PC-9 (cell line): ENCODE results near the gene ANKRD44. TPM values are rescaled to one million over a fixed set of nuclear protein-coding genes. Genes with fewer than 3 reads are reported as not detected.

ENCODE experiments used
- BruUV-seq: library from RNA; stranded (reverse); fragments of 400-500 nt; replicated peaks from 2 replicates; lab custom pipeline; 2021; lab: Mats Ljungman, UMichigan
- CTCF ChIA-PET: fragments of 300-600 bp; sonication (Branson Sonifier 250); formaldehyde crosslinking; loops from one replicate; lab custom pipeline; 2022; ENCODE audit warnings: antibody characterized with exemption; lab: Charles Lee
- POLR2A ChIA-PET: fragments of 300-600 bp; sonication (Branson Sonifier 250); formaldehyde crosslinking; loops from one replicate; lab custom pipeline; 2022; ENCODE audit warnings: antibody characterized with exemption; ENCODE audit not compliant: unreplicated experiment; lab: Charles Lee
- DNase-seq, 2 experiments: peaks; one replicate each; pipeline versions ENCODE4 v3.0.0 to v3.0.0-alpha.2; 2015 to 2022; ENCODE audit warnings: mixed read lengths in 1 of 2
- H2AFZ ChIP-seq: fragments of 200-600 bp; sonication (generic); 2 replicates; pipeline ENCODE4 v1.8.1; 2017; ENCODE audit warnings: antibody characterized with exemption
- H3F3A ChIP-seq: fragments of 200-600 bp; sonication (generic); 2 replicates; pipeline ENCODE4 v1.8.1; 2017; ENCODE audit warnings: antibody characterized with exemption, mild to moderate bottlenecking, low read depth; ENCODE audit not compliant: insufficient read depth
- H3K27ac ChIP-seq: fragments of 200-600 bp; sonication (generic); 2 replicates; pipeline ENCODE4 v1.6.1; 2016; ENCODE audit warnings: mixed run types
- H3K27me3 ChIP-seq: fragments of 200-600 bp; sonication (generic); 2 replicates; pipeline ENCODE4 v1.6.1; 2016; ENCODE audit warnings: low read depth, mixed run types; ENCODE audit not compliant: insufficient read depth
- H3K36me3 ChIP-seq: fragments of 200-600 bp; sonication (generic); 2 replicates; pipeline ENCODE4 v1.6.1; 2016; ENCODE audit warnings: low read depth, mixed run types
- H3K4me1 ChIP-seq: fragments of 200-600 bp; sonication (generic); replicated peaks from 2 replicates; pipeline ENCODE4 v1.6.1; 2016; ENCODE audit warnings: mixed run types; ENCODE audit not compliant: insufficient read depth
- H3K4me2 ChIP-seq: fragments of 200-600 bp; sonication (generic); 2 replicates; pipeline ENCODE4 v1.6.1; 2017; ENCODE audit warnings: mixed run types
- H3K4me3 ChIP-seq: fragments of 200-600 bp; sonication (generic); 2 replicates; pipeline ENCODE4 v1.6.1; 2016; ENCODE audit warnings: mixed run types
- H3K79me2 ChIP-seq: fragments of 200-600 bp; sonication (generic); 2 replicates; pipeline ENCODE4 v1.6.1; 2017; ENCODE audit warnings: low read depth, mixed run types
- H3K9me2 ChIP-seq: fragments of 200-600 bp; sonication (generic); 2 replicates; pipeline ENCODE4 v1.8.1; 2017; ENCODE audit warnings: mild to moderate bottlenecking; ENCODE audit not compliant: insufficient read depth
- H3K9me3 ChIP-seq: fragments of 200-600 bp; sonication (generic); 2 replicates; pipeline ENCODE4 v1.8.1; 2016; ENCODE audit warnings: low read depth; ENCODE audit not compliant: insufficient read depth
- H4K20me1 ChIP-seq: fragments of 200-600 bp; sonication (generic); 2 replicates; pipeline ENCODE4 v1.8.1; 2017; ENCODE audit not compliant: insufficient read depth
- CTCF ChIP-seq: fragments of 200-600 bp; sonication (generic); conservative IDR thresholded peaks from 2 replicates; pipeline ENCODE4 v1.6.1; 2017; ENCODE audit warnings: mixed run types, antibody characterized with exemption, mild to moderate bottlenecking, moderate library complexity
- EZH2 ChIP-seq: fragments of 200-600 bp; sonication (generic); IDR thresholded peaks from 2 replicates; pipeline ENCODE4 v1.8.0; 2017; ENCODE audit warnings: antibody characterized with exemption, low read depth
- intact Hi-C: fragments of 100-400 bp; cut with micrococcal nuclease; formaldehyde crosslinking; loops from one replicate; pipeline ENCODE4 v1.10.0; 2022; ENCODE audit not compliant: unreplicated experiment
- total RNA-seq: library from RNA; stranded (reverse); gene quantifications from 2 replicates; pipeline ENCODE4 v1.2.3, GENCODE V29; 2021

The ANKRD44 gene
- total RNA-seq, 1 experiment from 2014 or later: 3.4 TPM

GRCh38 chr2:197092431-197092830 lies 218.1 kb downstream of the ANKRD44 start:
- no peak for DNase-seq
- TF ChIP-seq EZH2 (no peak), CTCF (no peak)
- H3K36me3 ChIP-seq: no peaks in the 10 kb centered on the region
- ChIA-PET POLR2A (no interaction called here), CTCF (no interaction called here)
- H3F3A ChIP-seq: no peaks in the 10 kb centered on the region
- no peaks in the 10 kb centered on the region for H3K9me2 ChIP-seq
- H3K4me2 ChIP-seq: no peak overlapping the region
- H3K4me3 ChIP-seq: no peak overlapping the region
- no peaks in the 10 kb centered on the region for H3K9me3 ChIP-seq
- BruUV-seq: no TSS peak
- no peaks in the 10 kb centered on the region for H3K79me2 ChIP-seq
- H3K27ac ChIP-seq: no peak overlapping the region
- H4K20me1 ChIP-seq: no peaks in the 10 kb centered on the region
- no peaks in the 10 kb centered on the region for H3K4me1 ChIP-seq
- no peak overlapping the region for H2AFZ ChIP-seq
- H3K27me3 ChIP-seq: no peaks in the 10 kb centered on the region
- intact Hi-C loops: no loop called here

GRCh38 chr2:197090742-197091367 lies 219.7 kb downstream of the ANKRD44 start:
- Histone ChIP-seq H3K4me1 (no peaks in the 10 kb centered on the region), H2AFZ (no peak overlapping the region), H3K4me2 (no peak overlapping the region), H3K4me3 (no peak overlapping the region), H3K9me2 (no peaks in the 10 kb centered on the region), H3K36me3 (no peaks in the 10 kb centered on the region), H3K27ac (no peak overlapping the region), H3K79me2 (no peaks in the 10 kb centered on the region), H3K9me3 (no peaks in the 10 kb centered on the region), H3K27me3 (no peaks in the 10 kb centered on the region), H3F3A (no peaks in the 10 kb centered on the region), H4K20me1 (no peaks in the 10 kb centered on the region)
- intact Hi-C loops: no loop called here
- no TSS peak for BruUV-seq
- no peak for TF ChIP-seq EZH2
- no peak for TF ChIP-seq CTCF
- POLR2A ChIA-PET: no interaction called here
- CTCF ChIA-PET: no interaction called here
- DNase-seq: no peak

GRCh38 chr2:197089655-197090054 lies 220.9 kb downstream of the ANKRD44 start:
- no peaks in the 10 kb centered on the region for H4K20me1 ChIP-seq
- no peaks in the 10 kb centered on the region for H3K36me3 ChIP-seq
- ChIA-PET CTCF (no interaction called here), POLR2A (no interaction called here)
- TF ChIP-seq EZH2: no peak
- no peak for TF ChIP-seq CTCF
- no peaks in the 10 kb centered on the region for H3K9me2 ChIP-seq
- no peaks in the 10 kb centered on the region for H3F3A ChIP-seq
- no peak overlapping the region for H3K27ac ChIP-seq
- intact Hi-C loops: no loop called here
- DNase-seq: no peak
- H3K79me2 ChIP-seq: no peaks in the 10 kb centered on the region
- no peaks in the 10 kb centered on the region for H3K9me3 ChIP-seq
- H3K4me1 ChIP-seq: no peaks in the 10 kb centered on the region
- no peak overlapping the region for H3K4me2 ChIP-seq
- no TSS peak for BruUV-seq
- H3K4me3 ChIP-seq: no peak overlapping the region
- no peak overlapping the region for H2AFZ ChIP-seq
- no peaks in the 10 kb centered on the region for H3K27me3 ChIP-seq
